ENCODE results near the gene BANF1. TPM values are rescaled to one million over a fixed set of nuclear protein-coding genes. Genes with fewer than 3 reads are reported as not detected.

Gene BANF1
- total and polyA plus RNA-seq, 2 of the 13 experiments (the other 11 are each of a cell fraction or from before 2014, with no cell fraction given), result 40.5 to 86.5 TPM

- TF ChIP-seq ZNF513 (CRISPR knock-in tag; conservative IDR thresholded peaks at IDR 0.05) (no peak), MAZ (IDR thresholded peaks at IDR 0.05; ENCODE audit: borderline replicate concordance, low read depth, low read length) (peak; percentile 54), MAZ (CRISPR knock-in tag; IDR thresholded peaks at IDR 0.05; ENCODE audit: low read depth) (peak; percentile 94), MIER2 (CRISPR knock-in tag; IDR thresholded peaks at IDR 0.05) (peak; percentile 14; the same call in 1 of the 2 replicates), ZNF598 (CRISPR knock-in tag; IDR thresholded peaks at IDR 0.05; ENCODE audit: borderline replicate concordance) (peak; percentile 88), ZBTB4 (CRISPR knock-in tag; IDR thresholded peaks at IDR 0.05; ENCODE audit: borderline replicate concordance) (no peak; the same call in 1 of the 2 replicates), ZNF292 (CRISPR knock-in tag; IDR thresholded peaks at IDR 0.05; ENCODE audit: borderline replicate concordance, low read depth) (no peak; the same call in 1 of the 2 replicates), ZNF253 (CRISPR knock-in tag; IDR thresholded peaks at IDR 0.05; ENCODE audit: borderline replicate concordance) (no peak), THRA (CRISPR knock-in tag; IDR thresholded peaks at IDR 0.05; ENCODE audit: borderline replicate concordance) (0 out of 2 replicates have a peak, but pooled peaks have one; percentile 45), RFXAP (CRISPR knock-in tag; IDR thresholded peaks at IDR 0.05; ENCODE audit: borderline replicate concordance) (peak; percentile 74; the same call in 1 of the 2 replicates), TEAD2 (CRISPR knock-in tag; IDR thresholded peaks at IDR 0.05) (no peak), ZSCAN29 (CRISPR knock-in tag; conservative IDR thresholded peaks at IDR 0.05) (peak; percentile 78), TERF1 (CRISPR knock-in tag; IDR thresholded peaks at IDR 0.05) (no peak), EHMT2 (IDR thresholded peaks at IDR 0.05; ENCODE audit: borderline replicate concordance, low read depth, low read length) (no peak), ZFX (CRISPR knock-in tag; IDR thresholded peaks at IDR 0.05; ENCODE audit: low read depth) (peak; percentile 94), POLR2AphosphoS5 (IDR thresholded peaks at IDR 0.05; ENCODE audit: low read depth, low read length) (peak; percentile 73), ZNF549 (CRISPR knock-in tag; IDR thresholded peaks at IDR 0.05) (no peak; the same call in 1 of the 2 replicates), HMGA1 (CRISPR knock-in tag; conservative IDR thresholded peaks at IDR 0.05) (no peak), ZMAT3 (CRISPR knock-in tag; conservative IDR thresholded peaks at IDR 0.05) (peak; percentile 68), ZNF605 (CRISPR knock-in tag; IDR thresholded peaks at IDR 0.05) (peak; percentile 97), ZZZ3 (CRISPR knock-in tag; IDR thresholded peaks at IDR 0.05; ENCODE audit: borderline replicate concordance) (no peak; the same call in 1 of the 2 replicates), SMAD3 (CRISPR knock-in tag; IDR thresholded peaks at IDR 0.05) (0 out of 2 replicates have a peak, but pooled peaks have one; percentile 16)
These were observed 49.7 kb downstream of the BANF1 start, which contains the start of gene SF3B2 (continued) for GRCh38 chr11:66051766-66052663.

Data from HepG2 (cell line).